Measurements from ENCODE around the gene MYRF.

MYRF gene

GRCh38 chr11:61827571-61828378 lies 75.3 kb downstream of the MYRF start, which contains the start of gene FADS2:
Gene FADS2, plus strand, starts transcription at chr11:61828300. Its CDS starts 91 bp downstream, at chr11:61828391.
- TF ChIP-seq, protein P1, sequence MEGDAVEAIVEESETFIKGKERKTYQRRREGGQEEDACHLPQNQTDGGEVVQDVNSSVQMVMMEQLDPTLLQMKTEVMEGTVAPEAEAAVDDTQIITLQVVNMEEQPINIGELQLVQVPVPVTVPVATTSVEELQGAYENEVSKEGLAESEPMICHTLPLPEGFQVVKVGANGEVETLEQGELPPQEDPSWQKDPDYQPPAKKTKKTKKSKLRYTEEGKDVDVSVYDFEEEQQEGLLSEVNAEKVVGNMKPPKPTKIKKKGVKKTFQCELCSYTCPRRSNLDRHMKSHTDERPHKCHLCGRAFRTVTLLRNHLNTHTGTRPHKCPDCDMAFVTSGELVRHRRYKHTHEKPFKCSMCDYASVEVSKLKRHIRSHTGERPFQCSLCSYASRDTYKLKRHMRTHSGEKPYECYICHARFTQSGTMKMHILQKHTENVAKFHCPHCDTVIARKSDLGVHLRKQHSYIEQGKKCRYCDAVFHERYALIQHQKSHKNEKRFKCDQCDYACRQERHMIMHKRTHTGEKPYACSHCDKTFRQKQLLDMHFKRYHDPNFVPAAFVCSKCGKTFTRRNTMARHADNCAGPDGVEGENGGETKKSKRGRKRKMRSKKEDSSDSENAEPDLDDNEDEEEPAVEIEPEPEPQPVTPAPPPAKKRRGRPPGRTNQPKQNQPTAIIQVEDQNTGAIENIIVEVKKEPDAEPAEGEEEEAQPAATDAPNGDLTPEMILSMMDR (IDR thresholded peaks at IDR 0.05; ENCODE audit: insufficient read depth, low read depth, low read length, missing control alignments), result peak; percentile 28
- peak; percentile 97 for DNase-seq (ENCODE audit: low read depth)
- H3K4me3 ChIP-seq (ENCODE audit: low read depth, low read length), result peak within 1 kb of the TSS; percentile 72

GRCh38 chr11:61828379-61828628 lies 75.9 kb downstream of the MYRF start:
- TF ChIP-seq, protein P1 (IDR thresholded peaks at IDR 0.05; ENCODE audit: insufficient read depth, low read depth, low read length, missing control alignments), result no peak
- peak overlapping the region; percentile 72 for H3K4me3 ChIP-seq (ENCODE audit: low read depth, low read length)
- DNase-seq (ENCODE audit: low read depth), result no peak

GRCh38 chr11:61828629-61829407 lies 76.4 kb downstream of the MYRF start:
- TF ChIP-seq, protein P1 (IDR thresholded peaks at IDR 0.05; ENCODE audit: insufficient read depth, low read depth, low read length, missing control alignments), result peak; percentile 58
- H3K4me3 ChIP-seq (ENCODE audit: low read depth, low read length), result peak overlapping the region; percentile 72
- peak; percentile 74 for DNase-seq (ENCODE audit: low read depth)

DNA sequence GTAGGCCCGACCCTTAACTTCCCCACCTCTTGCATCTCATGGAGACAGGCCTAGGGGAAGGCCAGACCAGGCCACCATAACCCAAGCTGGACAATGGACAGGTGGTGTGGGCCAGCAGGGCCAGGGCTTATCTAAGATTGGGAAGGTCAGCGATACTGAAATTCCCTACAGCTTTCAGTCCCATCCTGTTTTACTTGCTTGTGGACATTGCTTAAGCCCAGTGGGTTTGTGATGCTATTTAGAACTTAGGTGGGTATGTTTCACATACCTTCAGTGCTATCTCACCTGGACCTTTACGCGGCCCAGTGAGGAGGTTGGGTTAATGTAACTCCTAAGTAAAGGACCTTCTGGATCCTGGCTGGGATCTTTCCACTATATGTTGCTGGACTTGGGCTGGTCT lies 77.4 kb downstream of the MYRF start:
- H3K4me3 ChIP-seq (ENCODE audit: low read depth, low read length), result peak overlapping the region; percentile 72
- no peak for DNase-seq (ENCODE audit: low read depth)
- TF ChIP-seq, protein P1 (IDR thresholded peaks at IDR 0.05; ENCODE audit: insufficient read depth, low read depth, low read length, missing control alignments), result no peak

DNA sequence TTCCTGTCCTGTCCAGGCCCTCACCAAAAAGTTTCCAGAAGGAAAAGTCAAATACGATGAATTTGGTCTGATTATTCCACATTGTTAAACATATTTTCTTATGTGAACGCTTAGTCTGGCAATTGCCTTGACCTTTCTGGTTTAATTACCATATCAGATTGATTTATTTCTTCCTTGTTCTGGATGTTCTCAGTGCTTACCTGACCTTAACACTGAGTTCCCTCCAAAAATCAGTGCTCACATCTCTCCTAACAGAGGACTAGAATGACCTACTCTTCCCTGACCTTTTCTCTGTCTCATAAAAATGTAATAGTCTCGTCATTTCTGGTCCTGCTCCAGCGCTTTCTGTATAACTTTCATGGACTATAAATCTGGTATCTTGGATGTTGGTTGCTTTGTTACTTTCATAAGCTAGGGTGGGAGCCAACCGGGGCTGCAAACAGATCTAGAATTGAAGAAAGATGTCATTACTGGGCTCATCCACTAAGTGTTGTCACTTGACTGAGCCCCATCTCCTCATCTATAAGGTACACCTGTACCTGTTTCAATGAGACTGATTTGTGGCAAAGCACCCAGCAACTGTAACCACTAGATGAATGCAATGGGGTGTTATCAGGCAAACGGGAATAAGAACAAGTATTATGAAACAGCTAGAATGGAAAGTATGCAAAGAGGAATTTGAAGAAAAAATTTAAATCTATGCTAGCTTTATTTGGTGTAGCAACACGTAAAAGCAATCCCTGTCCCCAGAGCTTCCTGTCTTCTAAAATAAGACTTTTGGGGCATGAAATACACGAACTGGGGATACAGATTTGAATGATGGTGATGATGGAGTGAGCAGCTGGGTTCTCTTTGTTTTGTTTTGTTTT lies 78.0 kb downstream of the MYRF start:
- DNase-seq (ENCODE audit: low read depth), result no peak
- H3K4me3 ChIP-seq (ENCODE audit: low read depth, low read length), result peak overlapping the region; percentile 72
- TF ChIP-seq, protein P1 (IDR thresholded peaks at IDR 0.05; ENCODE audit: insufficient read depth, low read depth, low read length, missing control alignments), result no peak

DNA sequence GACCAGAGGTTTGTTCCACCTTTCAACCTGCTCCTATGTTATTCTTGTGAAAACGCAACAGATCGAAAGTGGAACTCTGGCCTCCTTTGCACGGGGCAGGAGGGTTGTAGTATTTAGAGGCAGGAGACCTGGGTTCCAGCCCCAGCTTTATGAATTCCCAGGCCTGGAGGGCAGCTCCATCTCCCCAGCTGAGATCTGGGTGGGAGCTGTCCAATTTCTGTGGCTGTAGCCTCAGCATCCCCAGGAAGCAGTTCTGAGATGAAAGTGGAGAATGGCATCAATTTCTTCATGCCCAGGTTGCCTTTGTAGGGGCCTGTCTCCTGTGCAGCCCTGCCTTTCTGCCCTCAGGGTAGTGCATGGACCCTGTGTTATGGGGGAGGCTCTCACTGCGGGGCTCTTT lies 79.8 kb downstream of the MYRF start:
- no peak overlapping the region for H3K4me3 ChIP-seq (ENCODE audit: low read depth, low read length)
- DNase-seq (ENCODE audit: low read depth), result no peak
- TF ChIP-seq, protein P1 (IDR thresholded peaks at IDR 0.05; ENCODE audit: insufficient read depth, low read depth, low read length, missing control alignments), result no peak
